Sigmoid colon (tissue), 7 donors: ENCODE results near the gene NEB. TPM values are rescaled to one million over a fixed set of nuclear protein-coding genes. Genes with fewer than 3 reads are reported as not detected.

ENCODE experiments used
- DNase-seq: peaks from one replicate; pipeline ENCODE4 v3.0.0-alpha.2; 2019
- H3K27ac ChIP-seq, 4 donors: fragments of 200-600 bp; sonication (generic); one replicate each; pipeline ENCODE4 v1.5.1; 2016 to 2019; ENCODE audit warnings: mild to moderate bottlenecking in 1 of 4
- H3K27me3 ChIP-seq, 3 donors: fragments of 200-600 bp; sonication (generic); one replicate each; pipeline ENCODE4 v1.5.1; 2019; ENCODE audit warnings: mild to moderate bottlenecking in 1 of 3
- H3K36me3 ChIP-seq, 4 donors: fragments of 200-600 bp; sonication (generic); one replicate each; pipeline ENCODE4 v1.5.1; 2016 to 2019
- H3K4me1 ChIP-seq, 4 donors: fragments of 200-600 bp; sonication (generic); one replicate each; pipeline ENCODE4 v1.5.1; 2017 to 2019
- H3K4me3 ChIP-seq, 4 donors: fragments of 200-600 bp; sonication (generic); one replicate each; pipeline ENCODE4 v1.5.1; 2017 to 2019; ENCODE audit warnings: mild to moderate bottlenecking in 2 of 4, moderate library complexity in 1 of 4
- H3K9me3 ChIP-seq, 4 donors: fragments of 200-600 bp in 3 of 4; sonication (generic) in 3 of 4; one replicate each; pipeline versions ENCODE4 v1.5.1 to v1.6.1; 2013 to 2019
- CTCF ChIP-seq, 4 experiments: fragments of 450-650 bp in 3 of 4; fragments of 200-600 bp in 1 of 4; IDR thresholded peaks; one replicate each; pipeline ENCODE4 v1.5.1; 2016 to 2019; ENCODE audit warnings: antibody characterized with exemption in 4 of 4, mild to moderate bottlenecking in 3 of 4, moderate library complexity in 2 of 4
- EP300 ChIP-seq, 4 donors: sonication (generic); formaldehyde crosslinking; IDR thresholded peaks; one replicate each; pipeline ENCODE4 v1.6.1; 2017; ENCODE audit warnings: antibody characterized with exemption in 4 of 4
- POLR2A ChIP-seq, 2 donors: fragments of 450-650 bp; IDR thresholded peaks; one replicate each; pipeline ENCODE4 v1.6.1; 2016; ENCODE audit warnings: antibody characterized with exemption in 2 of 2, mild to moderate bottlenecking in 2 of 2, moderate library complexity in 2 of 2
- POLR2AphosphoS5 ChIP-seq, 4 donors: sonication (generic); formaldehyde crosslinking; IDR thresholded peaks; one replicate each; pipeline ENCODE4 v1.6.1; 2017; ENCODE audit warnings: antibody characterized with exemption in 4 of 4
- whole genome bisulfite sequencing, 2 donors: extraction: QIAGEN DNeasy Blood & Tissue Kit; methylation state at CpG; one replicate each; pipeline ENCODE4 v1.1.7; 2013; 5-methylcytosine and 5-hydroxymethylcytosine counted together
- intact Hi-C: fragments of 100-400 bp; cut with DNase I; formaldehyde crosslinking; loops from one replicate; pipeline ENCODE4 v1.15.1; 2023
- polyA plus RNA-seq, 3 donors: library from polyadenylated mRNA; stranded (reverse); fragments of 200-250 nt; gene quantifications; one replicate each; pipeline ENCODE4 v1.2.3, GENCODE V29; 2013
- total RNA-seq, 4 donors: library from RNA; depleted of rRNA; stranded (reverse); fragments of >200 nt; gene quantifications; one replicate each; pipeline ENCODE4 v1.1.0, GENCODE V29; 2016
- donor health status: healthy with polysubstance abuse.
- donor health status: Bipolar disorder and iron deficiency.
- donor health status: healthy.

NEB gene
- total and polyA plus RNA-seq, 7 donors, result under 0.01 to 1.4 (median 0.60) TPM; not detected in 1

DNA sequence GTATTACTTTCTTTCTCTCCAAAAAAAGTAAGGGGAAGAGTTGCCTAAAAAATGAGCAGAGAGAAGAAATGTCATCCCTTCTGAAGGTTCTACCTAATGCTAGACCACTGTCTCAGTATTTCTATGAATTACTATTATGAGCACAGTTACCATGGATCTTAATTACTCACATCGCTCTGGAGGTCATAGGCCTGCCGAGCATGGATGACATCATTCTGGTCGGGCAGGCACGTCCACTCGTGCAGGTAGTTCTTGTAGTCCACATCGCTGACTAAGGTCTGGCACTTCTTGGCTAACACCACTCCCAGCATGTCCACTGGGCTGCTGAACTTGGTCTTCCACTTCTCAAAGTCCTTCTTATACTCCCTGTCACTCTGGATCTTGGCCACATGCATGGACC is 106.9 kb downstream of the NEB start:
- DNase-seq, result no peak
- Histone ChIP-seq H3K36me3 (no peaks in the 10 kb centered on the region), H3K9me3 (no peaks in the 10 kb centered on the region), H3K27ac (no peak overlapping the region), H3K4me3 (no peak overlapping the region), H3K27me3 (no peaks in the 10 kb centered on the region), H3K4me1 (no peaks in the 10 kb centered on the region)
- 92 to 95% methylated on average over 6 of the region's 6 CpGs for WGBS, 2 donors
- intact Hi-C loops, result no loop called here
- TF ChIP-seq POLR2A (IDR thresholded peaks at IDR 0.05), result no peak
- TF ChIP-seq CTCF (IDR thresholded peaks at IDR 0.05), result no peak
- no peak for TF ChIP-seq EP300 (IDR thresholded peaks at IDR 0.05)
- no peak for TF ChIP-seq POLR2AphosphoS5 (IDR thresholded peaks at IDR 0.05)

DNA sequence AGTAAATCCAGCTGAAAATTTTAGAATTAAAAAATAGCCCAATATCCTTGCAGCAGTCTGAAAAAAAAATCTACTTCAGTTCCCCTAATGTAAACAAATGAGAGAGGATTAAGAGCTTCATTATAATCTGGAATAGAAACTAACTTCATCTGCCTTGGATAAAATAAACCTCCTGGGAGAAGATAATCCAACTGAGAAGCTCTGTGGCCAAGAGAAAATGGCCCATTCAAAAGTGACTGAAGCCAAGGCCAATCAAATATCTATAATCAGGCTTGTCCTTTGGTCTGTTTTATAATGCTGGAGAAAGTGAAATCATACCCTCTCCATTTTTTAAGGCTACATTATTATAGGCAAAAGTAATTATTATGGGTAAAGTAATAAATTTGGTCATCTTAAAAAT is 110.0 kb downstream of the NEB start:
- H3K36me3 ChIP-seq, result no peaks in the 10 kb centered on the region
- no peak overlapping the region for H3K27ac ChIP-seq
- H3K27me3 ChIP-seq, result no peaks in the 10 kb centered on the region
- no peak for DNase-seq
- no peaks in the 10 kb centered on the region for H3K4me1 ChIP-seq
- H3K9me3 ChIP-seq, result no peaks in the 10 kb centered on the region
- H3K4me3 ChIP-seq, result no peak overlapping the region
- TF ChIP-seq POLR2AphosphoS5 (IDR thresholded peaks at IDR 0.05) (no peak), CTCF (IDR thresholded peaks at IDR 0.05) (no peak), POLR2A (IDR thresholded peaks at IDR 0.05) (no peak), EP300 (IDR thresholded peaks at IDR 0.05) (no peak)
- intact Hi-C loops, result no loop called here

GRCh38 chr2:151623631-151624030 is 110.6 kb downstream of the NEB start:
- intact Hi-C loops, result no loop called here
- Histone ChIP-seq H3K36me3 (no peaks in the 10 kb centered on the region), H3K4me3 (no peak overlapping the region), H3K9me3 (no peaks in the 10 kb centered on the region), H3K27me3 (no peaks in the 10 kb centered on the region), H3K27ac (no peak overlapping the region), H3K4me1 (no peaks in the 10 kb centered on the region)
- no peak for TF ChIP-seq POLR2AphosphoS5 (IDR thresholded peaks at IDR 0.05)
- no peak for TF ChIP-seq CTCF (IDR thresholded peaks at IDR 0.05)
- TF ChIP-seq POLR2A (IDR thresholded peaks at IDR 0.05), result no peak
- TF ChIP-seq EP300 (IDR thresholded peaks at IDR 0.05), result no peak
- DNase-seq, result no peak

DNA sequence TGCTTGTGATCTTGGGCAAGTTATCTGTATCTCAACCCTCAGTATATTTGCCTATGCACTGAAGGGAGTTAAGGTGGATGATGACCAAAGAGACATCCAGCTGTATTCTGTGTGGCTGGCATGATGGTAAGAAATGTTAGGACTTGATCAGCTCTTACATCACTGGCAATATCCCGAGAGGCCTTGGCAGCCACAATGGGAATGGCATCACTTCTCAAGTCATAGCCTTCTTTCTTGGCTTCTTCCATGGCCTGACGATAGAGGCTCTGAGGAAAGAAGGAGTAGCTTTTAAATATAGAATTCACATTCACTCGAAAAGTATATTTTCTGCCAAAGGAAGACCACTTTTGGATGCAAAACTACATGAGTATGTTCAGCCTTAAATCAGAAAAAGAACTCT is 113.5 kb downstream of the NEB start:
- Histone ChIP-seq H3K9me3 (no peaks in the 10 kb centered on the region), H3K36me3 (no peaks in the 10 kb centered on the region), H3K4me3 (no peak overlapping the region), H3K27ac (no peak overlapping the region), H3K27me3 (no peaks in the 10 kb centered on the region), H3K4me1 (no peaks in the 10 kb centered on the region)
- no peak for DNase-seq
- WGBS, 2 donors, result 83 to 92% methylated on average over 3 of the region's 3 CpGs
- TF ChIP-seq EP300 (IDR thresholded peaks at IDR 0.05) (no peak), CTCF (IDR thresholded peaks at IDR 0.05) (no peak), POLR2A (IDR thresholded peaks at IDR 0.05) (no peak), POLR2AphosphoS5 (IDR thresholded peaks at IDR 0.05) (no peak)
- intact Hi-C loops, result no loop called here

DNA sequence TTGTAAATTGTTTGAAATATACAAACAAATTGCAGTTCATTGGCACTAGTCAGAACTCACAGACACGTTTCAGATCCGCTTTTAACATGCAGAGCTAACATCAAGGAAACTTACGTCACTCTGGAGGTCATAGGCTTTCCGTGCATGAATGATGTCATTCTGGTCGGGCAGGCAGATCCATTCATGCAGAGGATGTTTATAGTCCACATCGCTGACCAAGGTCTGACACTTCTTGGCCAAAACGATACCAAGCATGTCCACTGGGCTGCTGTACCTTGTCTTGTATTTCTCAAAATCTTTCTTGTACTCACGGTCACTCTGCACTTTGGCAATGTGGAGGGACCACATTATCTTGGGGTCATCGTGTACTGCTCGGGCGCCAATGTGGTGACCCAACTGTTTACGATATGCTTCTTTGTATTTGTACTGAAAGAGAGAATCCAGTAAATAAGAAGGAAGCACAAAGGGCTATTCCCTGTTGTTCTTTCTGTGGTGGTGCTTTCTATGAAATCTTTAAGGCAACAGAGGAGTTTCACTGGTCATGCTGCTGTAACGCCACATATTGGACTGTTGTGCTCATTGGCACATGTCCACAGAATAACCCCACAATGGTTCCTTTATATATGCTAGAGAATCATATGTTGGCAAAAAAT is 114.8 kb downstream of the NEB start:
- no peaks in the 10 kb centered on the region for H3K9me3 ChIP-seq
- no peaks in the 10 kb centered on the region for H3K4me1 ChIP-seq
- no peak for TF ChIP-seq CTCF (IDR thresholded peaks at IDR 0.05)
- no peak for TF ChIP-seq EP300 (IDR thresholded peaks at IDR 0.05)
- TF ChIP-seq POLR2A (IDR thresholded peaks at IDR 0.05), result no peak
- TF ChIP-seq POLR2AphosphoS5 (IDR thresholded peaks at IDR 0.05), result no peak
- H3K27me3 ChIP-seq, result no peaks in the 10 kb centered on the region
- DNase-seq, result no peak
- no peak overlapping the region for H3K4me3 ChIP-seq
- intact Hi-C loops, result no loop called here
- H3K27ac ChIP-seq, result no peak overlapping the region
- no peaks in the 10 kb centered on the region for H3K36me3 ChIP-seq
- 77 to 80% methylated on average over 13 of the region's 13 CpGs for WGBS, 2 donors
